GM18861 (cell line): ENCODE measurements around the gene NUB1.

Source experiments
- ATAC-seq: cut with Tn5 transposase; IDR thresholded peaks from one replicate; pipeline ENCODE4 v1.9.1; 2021; ENCODE audit not compliant: unreplicated experiment

Gene NUB1

DNA sequence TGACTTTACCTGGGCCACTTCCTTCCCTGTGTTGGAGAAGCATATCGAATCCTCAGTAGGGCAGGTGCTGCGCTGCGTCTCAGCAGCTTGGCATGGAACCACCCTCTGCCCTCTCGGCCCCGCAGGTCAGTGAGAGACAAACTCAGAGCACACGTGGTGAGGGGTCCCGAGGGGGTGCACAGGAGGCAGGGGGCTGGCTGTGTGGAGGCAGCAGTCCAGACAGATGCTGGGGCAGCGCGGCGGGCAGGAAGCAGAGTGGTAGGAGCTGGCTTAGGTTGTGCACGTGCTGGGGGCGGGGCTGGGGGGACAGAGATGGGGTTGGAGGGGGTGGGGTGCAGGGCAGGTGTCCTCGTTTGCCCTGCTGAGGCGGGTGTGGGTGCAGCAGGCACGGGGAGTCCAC is 33.1 kb downstream of the NUB1 start:
- ATAC-seq = no peak

DNA sequence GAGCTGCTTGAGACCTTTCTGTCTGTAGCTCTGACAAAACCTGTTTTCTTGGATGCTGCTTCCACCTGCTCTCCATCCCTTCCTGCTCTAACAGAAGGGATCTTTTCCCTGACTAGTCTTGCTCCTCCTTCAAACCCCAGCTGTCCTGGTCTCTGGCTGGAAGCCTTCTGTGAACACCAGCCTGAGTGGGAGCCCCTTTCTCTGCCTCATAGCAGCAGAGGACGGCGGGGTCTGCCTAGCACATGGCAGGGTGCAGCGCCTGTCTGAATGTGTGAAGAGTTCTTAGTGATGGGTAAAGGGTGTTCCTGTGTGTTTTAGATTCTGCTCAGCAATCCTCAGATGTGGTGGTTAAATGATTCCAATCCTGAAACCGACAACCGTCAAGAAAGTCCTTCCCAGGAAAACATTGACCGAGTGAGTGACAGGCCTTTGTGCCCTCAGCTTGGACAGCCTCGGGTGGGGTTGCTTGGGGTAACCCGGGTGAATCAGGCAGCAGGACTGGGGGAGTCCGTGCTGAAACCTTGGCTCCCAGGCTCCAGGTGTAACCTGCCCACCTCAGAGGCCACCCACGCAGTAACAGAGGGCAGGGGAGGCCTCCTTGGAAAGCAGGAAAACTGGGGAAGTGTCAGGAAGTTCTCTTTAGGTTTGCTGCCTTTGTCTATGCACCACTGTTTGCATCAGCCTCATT is 34.1 kb downstream of the NUB1 start:
- no peak for ATAC-seq

DNA sequence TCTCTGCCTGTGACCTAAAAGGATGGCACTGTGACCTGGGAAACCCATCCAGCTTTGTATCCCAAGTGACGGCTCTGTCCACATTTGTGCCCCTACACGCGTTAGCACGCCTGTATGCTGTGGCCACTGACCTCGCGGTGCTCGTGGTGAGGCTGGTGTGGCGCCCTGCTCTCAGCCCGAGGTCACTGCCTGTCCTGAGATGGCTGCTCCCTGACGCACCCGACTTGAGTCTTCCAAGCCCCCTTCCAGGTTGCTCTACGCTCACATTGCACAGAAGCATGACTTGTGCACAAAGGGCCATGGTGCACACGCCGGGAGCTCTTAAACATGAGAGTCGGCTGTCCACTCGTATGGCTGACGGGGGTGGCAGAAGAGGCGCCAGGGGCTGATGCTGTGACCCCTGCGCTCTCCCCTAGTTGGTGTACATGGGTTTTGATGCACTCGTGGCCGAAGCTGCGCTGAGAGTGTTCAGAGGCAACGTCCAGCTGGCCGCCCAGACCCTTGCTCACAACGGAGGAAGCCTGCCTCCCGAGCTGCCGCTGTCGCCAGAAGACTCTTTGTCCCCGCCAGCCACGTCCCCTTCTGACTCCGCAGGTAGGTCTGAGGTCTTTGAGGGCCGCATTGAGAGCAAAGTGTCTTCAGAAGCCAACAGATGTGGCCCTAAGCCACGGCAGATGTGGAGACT is 34.7 kb downstream of the NUB1 start:
- no peak for ATAC-seq

GRCh38 chr7:151377406-151377805 is 35.8 kb downstream of the NUB1 start:
- no peak for ATAC-seq

DNA sequence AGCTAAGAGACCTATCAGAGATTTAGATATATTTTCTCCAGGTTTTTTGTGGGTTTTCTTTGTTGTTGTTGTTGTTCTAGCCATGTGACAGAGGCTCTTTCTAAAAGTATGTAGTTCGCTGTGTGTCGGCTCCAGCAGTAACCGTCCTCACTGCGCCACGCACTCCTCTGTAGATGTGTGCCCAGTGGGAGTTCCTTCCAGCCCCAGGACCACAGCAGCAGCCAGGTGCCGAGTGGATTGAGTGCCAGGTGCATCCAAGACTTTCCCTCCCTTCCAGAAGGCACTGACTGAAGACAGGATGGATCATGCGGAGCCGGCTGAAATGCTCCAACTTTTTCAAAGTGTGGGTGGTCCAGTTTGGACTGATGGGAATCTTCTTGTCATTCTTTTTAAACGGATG is 36.4 kb downstream of the NUB1 start:
- ATAC-seq = no peak

- ATAC-seq = no peak
Observed at GRCh38 chr7:151378496-151379192, 37.0 kb downstream of the NUB1 start.

DNA sequence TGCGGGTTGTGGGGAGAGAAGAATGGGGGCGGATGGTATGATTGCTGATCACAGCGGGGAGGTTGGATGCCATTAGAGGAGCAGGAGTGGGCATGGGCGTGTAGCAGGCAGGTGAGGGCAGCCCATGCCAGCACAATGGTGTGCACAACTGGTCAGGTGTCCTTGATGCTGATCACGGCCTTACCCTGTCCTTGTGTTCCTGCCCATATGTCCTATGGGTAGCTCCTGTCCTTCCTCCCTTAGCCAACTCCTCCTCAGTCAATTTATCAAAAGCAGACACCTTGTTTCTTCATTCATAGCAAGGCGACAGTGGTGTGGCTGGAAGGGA is 37.5 kb downstream of the NUB1 start:
- ATAC-seq = no peak

- no peak for ATAC-seq
Observed at GRCh38 chr7:151379534-151380198, 38.1 kb downstream of the NUB1 start.

DNA sequence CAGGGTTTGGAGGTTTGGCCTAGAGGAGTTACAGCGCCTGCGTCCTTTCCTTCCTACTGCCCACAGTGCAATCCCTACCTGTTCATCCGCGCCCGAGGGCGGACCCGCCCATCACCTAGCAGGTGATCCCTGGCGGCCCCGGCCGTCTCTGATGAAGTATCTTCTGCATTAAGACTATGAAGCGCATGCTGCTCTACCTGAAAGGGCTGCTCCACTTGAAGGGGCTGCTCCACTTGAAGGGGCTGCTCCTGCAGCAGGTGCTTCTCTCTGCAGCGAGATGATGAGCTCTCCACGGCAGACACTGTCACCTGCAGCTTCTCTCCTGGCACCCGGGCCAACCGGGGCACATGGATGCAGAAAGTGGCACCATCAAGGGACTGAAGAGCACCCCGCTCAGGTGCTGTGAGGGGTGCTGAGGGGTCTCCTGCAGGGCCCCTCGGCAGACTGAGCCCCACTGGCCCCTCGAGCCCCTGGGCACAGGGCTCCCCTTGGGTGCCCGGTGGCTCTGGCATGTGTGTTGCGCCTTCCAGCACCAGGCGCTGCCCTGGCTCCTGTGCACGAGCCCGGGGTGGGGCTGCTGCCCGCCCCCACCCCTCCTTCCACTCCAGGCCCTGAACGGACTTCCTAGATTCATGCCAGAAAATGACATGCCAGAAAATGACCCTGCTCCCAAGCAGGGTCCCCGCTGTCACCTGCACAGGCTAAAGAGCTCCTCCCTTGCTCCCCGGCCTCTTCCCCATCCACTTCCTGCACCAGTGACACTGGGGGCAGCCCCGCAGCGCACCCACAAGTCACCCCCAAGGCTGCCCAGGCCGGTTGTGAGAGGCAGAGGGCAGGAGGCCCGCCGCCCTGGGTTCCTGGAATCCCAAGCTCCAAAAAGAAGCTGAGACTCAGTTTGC is 38.8 kb downstream of the NUB1 start:
- no peak for ATAC-seq

- ATAC-seq = no peak
Observed at GRCh38 chr7:151381098-151381347, 39.4 kb downstream of the NUB1 start.

GRCh38 chr7:151381348-151382078 is 39.9 kb downstream of the NUB1 start:
- ATAC-seq = no peak

DNA sequence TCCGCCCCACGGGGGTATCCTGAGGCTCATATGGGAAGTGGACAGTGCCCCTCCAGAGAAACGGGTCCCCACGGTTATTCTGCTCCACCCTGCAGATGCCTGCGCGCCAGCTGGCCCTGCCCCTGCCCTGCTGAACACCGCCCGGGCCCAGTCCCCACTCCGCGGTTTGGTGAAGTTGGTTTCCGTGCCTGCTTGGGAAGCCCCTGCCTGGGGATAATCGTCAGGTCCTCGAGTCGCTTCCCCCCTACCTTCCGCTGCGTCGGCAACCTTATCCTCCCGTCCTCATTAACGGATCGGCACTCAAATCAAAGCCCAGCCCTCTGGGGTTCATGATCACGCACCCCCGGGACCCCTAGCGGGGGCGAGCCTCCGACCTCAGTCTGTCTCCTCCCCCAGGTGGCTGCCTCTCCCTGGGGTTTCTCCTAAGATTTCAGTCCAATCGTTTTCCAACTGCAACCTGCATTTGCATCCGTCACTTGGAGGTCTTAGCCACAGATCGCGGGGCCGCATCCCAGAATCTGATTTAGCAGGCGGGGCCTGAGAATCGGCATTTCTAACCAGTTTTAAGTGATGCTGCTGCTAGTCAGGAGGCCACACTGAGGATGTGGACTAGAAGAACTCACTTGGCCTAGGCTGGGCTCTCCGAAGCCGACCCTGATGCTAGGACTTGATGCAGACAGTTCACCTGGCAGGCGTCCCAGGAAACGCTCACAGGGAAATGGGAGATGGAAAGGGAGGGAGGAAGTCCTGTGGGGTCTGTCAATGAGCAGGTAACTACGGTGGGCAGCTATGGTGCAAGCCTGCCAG is 40.7 kb downstream of the NUB1 start:
- no peak for ATAC-seq

GRCh38 chr7:151383638-151384351 is 42.2 kb downstream of the NUB1 start:
- no peak for ATAC-seq

DNA sequence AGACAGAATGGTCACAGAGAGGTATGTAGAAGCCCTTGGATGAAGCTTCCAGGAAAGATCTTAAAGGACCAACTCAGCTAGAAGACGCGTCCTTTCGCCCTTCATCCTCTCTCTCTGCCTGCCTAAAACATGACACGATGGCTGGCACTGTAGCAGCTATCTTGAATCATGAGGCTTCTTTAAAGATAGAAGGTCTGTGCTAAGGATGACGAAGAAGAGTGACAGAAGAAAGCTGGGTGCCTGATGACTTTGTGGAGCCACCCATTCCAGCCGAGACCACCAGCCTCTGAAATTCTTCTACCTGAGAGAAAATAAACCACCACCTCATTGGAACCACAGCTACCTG is 42.7 kb downstream of the NUB1 start:
- no peak for ATAC-seq

DNA sequence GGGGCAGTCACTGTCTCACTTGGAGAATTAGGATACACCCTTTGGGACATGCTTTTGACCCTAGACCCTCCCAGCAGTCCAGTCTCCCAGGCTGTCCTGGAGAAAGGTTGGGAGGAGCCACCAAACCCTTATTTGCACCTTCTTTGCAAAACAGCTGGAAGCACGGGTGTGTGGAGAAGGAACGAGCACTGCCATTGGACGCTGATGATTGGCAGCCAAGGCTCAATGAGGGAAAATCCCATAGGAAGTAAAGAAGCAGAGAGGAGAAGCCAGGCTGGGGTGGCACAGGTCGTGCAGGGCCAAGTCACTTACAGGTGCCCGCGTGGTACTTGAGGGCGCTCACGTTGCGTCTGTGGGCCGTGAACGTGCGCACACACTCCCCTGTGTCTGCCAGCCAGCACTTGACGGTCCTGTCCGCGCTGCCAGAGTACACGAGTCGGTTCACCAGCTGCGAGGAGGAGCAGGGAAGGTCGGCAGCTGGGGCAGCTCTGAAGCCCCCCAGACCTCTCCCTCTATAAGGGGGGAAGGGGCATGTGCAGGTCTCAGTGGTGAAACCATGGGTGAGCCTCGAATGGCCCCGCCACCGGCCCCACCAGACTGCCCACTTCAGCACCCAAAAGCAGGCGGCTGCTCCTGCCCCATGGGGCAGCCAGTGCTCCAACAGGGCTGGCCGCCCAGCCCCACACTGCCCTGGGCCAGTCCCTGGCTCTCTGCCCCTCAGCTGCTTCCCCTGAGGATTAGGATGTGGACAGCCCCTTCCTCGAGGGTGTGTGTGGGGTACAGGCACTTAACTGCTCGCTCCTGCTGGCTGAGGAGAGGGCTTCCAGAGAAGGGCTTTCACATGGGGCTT is 43.4 kb downstream of the NUB1 start:
- no peak for ATAC-seq

DNA sequence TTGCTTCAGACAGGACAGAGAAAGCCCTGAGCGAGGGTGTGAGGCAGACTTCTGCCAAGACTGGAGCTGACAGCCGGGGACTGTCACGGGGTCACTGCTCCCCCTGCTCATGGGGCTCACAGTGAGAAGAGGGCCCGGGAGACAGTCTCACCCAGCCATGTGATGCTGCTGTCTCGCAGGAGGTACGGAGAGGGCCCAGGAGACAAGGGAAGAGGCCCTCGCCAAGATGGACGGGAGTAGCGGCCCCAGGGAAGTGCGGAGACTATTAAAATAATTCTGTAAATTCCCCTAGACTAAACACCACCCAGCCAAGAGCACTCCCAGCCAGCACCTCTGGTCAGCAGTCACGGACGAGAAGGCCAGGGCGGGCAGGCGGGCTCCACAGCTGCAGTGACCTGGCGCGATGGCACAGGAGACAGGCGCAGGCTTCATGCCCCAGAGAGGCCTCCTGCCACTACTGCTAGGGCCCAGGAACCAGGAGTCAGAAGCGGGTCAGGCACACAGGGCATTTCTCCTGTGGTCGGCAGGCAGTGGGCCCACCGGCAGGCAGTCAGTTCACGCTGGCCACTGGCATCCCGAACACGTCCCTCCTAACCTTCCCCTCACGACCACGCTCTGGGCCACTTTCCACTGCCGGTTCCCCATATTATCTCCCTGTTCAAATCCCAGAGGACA is 44.2 kb downstream of the NUB1 start:
- ATAC-seq = no peak

DNA sequence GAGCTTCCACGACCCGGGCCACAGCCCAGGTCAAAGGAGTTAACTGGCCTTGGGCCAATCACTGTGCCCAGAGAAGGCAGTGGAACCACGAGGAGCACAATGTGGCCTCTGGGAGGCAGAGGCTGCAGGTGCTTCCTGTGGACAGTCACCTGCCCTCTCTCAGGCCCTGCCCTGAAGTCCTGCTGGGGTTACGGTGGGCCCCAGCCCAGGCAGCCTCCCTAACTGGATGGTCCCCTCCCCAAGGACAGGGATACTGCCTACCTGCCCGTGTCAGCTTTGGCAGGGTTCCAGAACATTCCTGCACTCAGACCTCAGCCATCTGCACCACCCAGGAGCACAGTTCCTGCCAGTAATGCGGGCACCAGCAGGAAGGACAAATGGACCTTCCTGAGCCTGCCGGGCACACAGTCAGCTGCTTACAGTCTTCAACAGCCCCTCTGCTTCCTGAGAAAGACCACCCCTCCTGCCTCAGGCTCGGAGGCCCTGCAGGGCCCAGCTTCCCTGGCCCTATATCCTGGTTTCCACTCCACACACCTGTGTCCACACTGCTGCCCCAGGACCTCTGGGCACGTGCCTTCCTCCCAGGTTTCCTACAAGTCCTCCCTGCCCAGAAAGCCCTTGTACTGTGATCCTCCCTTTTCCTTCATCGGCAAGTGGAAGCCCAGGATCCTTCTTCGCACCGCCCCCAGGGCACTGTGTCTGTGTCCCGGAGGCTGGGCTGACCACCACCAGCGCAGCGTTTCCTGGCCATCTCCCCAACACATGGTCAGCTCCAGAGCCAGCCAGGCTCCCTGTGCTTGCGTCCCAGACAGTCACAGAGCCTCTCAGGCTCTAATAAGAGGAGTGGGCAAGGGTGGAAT is 44.9 kb downstream of the NUB1 start:
- no peak for ATAC-seq
